Midbrain (tissue), 1 donor: ENCODE data around the gene BLOC1S5.
A peak's percentile ranks its signal among the peaks of the same experiment; 100 is the strongest.
"Not testable (repeated sequence)": the region's sequence is repeated elsewhere in the genome, so short reads cannot be mapped to it uniquely, and the experiment has no call there.

Source experiments
- DNase-seq: peaks from one replicate; lab custom pipeline; 2025; lab: John Stamatoyannopoulos, UW

The BLOC1S5 gene

DNA sequence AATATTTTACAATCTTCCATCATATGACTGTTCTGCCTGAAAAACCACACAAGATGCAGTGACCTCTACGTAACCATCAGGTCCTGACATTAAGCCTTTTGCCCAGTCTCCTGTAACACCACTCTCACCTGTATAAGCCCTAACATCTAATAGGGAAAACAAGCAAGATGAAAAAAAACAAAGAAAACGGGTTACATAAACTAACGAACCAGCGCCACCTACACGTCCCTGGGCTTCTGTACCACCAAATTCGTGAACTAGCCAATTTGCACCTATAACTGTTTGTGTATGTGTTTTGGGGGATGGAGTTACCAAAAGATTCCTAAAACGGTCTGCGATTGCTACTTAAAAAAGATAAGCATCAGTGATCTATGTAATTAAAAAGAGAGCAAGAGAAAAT lies 70.2 kb downstream of the BLOC1S5 start:
- DNase-seq: no peak

DNA sequence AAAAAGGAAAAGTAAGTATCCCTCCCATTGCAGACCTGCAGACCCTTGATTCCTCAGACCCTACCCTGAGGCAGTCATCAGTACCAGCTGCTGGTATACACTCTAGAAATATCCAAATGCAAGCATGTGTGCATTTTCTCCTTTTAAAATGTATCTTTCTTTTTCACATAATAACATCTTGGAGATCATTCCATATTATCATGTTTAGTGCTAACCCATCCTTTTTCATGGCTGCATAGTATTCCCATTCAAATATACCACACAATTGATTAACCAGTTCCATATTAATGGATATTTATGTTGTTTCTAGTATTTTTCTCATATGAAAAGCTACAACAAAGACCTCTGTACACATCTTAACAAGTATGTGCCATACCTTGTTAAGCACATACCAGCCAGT lies 70.8 kb downstream of the BLOC1S5 start:
- no peak for DNase-seq

DNA sequence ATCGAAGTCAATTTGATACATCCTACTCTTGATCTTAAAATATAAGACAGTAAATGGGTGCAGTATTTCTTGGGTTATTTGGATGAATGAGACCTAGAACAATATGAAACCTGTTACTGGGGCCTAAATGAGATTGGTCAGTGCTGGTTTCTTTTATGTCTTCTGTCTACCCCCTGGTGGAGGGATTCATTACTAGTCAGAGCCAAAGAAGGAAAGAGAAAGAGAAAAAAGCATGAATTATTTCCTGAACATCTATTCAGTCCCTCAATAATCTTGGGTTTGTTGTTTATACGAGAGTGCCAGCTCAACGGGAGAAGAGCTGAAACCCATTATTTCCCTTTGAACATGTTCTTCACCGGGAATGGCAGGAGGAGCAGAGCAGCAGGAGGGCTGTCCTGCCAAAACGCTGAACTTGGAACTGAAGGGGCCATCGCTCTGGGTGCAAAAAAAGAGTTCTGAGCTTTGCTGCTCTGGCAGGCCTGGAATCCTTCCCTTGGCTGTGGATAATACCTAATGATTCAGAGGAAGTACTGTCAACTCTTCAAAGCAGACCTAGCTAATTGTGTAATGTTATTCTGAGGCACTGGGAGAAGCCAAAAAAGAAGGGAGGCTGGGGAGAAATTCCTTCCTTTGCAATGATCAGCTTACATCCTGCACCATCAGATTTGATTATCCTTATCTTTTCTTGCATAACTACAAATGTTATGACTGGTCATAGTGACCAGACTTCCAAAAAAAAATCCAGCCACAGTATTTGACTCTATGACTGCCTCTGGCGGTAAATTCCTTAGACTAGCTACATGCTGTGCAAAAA lies 72.0 kb downstream of the BLOC1S5 start:
- DNase-seq: peak; percentile 42

DNA sequence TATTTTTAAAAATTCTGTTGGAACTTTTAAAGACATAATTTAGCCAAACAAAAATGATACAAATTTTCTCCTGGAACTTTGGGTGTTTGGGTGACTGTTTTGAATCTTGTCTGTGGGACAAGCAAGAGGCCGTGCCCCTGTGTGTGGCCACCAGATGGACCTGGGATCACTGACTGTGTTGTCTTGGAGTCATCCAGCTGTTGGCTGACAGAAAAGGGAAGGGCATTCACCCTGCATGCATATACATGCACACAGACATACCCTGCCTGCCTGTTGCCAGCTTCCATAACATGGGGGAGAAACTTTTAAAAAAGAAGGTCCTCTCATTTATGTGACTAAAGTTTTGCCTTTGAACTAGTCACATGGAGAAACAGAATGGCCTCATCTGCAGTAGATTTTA lies 72.7 kb downstream of the BLOC1S5 start:
- no peak for DNase-seq

DNA sequence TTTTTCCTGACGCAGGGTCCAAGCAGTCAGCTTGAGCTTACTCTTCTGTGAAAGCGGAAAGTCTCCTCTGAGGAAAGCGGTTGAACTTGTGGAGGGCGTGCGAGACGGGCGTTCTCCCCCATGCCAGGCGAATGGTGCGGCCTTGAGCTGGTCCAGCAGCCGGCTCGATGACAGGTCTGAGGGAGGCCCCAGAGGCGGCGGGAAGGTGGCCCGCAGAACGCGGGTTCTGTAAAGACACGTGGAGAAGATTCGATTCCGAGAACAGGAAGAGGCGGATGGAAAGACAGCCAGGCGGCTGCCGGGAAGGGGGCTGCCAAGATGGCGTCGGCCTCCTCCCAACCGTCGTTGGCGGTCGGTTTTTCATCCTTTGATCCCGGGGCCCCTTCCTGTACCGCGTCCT lies 78.0 kb downstream of the BLOC1S5 start:
- DNase-seq: no peak

DNA sequence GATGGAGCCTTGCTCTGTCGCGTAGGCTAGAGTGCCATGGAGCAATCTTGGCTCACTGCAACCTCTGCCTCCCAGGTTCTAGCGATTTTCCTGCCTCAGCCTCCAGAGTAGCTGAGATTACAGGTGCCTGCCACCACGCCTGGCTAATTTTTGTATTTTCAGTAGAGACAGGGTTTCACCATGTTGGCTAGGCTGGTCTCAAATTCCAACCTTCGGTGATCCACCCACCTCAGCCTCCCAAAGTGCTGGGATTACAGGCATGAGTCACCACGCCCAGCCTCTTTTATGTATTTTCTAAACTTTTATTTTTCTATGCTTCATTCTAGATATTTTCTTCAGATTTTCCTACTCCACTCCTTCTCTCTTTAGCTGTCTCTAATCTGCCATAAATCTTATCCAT lies 80.2 kb downstream of the BLOC1S5 start:
- DNase-seq: not testable (repeated sequence)

DNA sequence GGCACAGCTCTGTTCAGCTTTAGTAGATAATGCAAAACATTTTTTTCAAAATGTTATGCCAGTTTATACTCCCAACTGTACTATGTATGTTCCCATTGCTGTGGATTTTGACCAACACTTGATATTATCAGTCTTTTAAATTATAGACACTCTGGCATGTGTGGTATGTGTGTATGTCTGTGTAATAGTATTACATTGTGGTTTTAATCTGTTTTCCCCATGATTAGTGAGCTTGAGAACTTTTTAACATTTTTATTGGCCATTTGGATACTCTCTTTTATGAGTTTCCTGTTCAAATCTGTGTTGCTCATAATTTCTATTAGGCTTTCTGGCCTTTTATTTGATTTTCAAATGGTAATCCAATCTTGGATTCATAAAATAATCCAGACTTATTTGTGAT lies 84.4 kb downstream of the BLOC1S5 start:
- DNase-seq: no peak

DNA sequence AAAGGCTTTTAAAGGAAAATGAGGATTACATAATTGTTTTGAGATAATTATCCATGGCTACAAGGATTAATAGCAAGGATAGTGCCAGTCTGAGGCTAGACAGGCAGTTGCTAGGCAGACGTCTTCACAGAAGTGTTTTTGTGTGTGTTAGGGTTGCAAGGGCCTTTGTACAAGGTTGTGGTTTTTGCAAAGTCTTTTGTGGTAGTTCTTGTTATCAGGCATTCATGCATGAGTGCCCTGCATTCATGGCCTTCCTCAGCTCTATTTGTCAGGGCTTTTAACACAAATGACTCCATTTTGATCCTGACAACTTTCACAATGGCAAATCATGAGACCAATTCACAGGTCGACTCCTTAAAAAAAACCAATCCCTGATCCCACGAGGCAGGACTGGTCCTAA lies 85.5 kb downstream of the BLOC1S5 start:
- DNase-seq: no peak

DNA sequence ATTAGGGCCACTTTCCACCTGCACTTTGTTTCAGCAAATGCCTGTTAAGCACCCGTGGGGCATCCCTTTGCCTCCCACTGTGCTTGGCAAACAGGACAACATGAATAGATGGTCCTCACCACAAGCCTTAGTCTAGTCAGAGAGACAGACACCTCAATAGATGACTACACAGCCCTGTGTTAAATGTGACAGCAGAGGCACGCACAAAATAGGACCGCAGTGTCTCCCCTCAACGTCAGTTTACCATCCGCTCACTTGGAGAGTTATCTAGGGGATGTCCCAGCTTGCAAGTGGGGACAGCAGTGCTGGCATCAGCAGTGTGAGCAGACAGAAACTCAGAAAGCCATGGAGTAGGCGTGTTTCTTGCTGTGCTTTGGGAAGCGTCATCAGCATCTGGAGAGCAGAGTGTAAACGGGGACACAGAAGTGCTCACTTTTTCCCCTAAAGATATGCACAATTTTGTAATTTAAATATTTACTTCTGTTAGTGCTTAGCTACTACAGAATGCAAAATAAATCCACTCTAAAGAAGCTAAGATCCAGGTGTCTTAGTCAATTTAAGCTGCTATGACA lies 87.6 kb downstream of the BLOC1S5 start:
- no peak for DNase-seq

DNA sequence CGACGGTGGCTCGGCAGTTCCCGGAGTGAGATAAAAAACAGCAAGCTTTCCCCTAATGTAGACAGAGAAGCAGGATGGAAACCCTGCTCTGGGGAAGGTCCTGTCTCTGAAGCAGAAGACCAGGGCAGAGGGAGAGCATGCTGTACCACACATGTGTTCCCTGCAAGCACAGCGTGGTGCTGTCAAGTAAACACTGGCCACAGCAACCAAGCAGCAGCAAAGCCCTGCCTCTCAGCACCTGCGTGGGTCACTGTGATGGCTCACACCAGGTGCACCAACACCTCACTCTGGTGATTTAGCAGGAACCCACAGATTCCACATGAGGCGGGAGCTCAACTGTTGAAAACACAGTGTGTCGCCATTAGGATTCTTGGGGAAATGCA lies 88.4 kb downstream of the BLOC1S5 start:
- DNase-seq: peak; percentile 43

DNA sequence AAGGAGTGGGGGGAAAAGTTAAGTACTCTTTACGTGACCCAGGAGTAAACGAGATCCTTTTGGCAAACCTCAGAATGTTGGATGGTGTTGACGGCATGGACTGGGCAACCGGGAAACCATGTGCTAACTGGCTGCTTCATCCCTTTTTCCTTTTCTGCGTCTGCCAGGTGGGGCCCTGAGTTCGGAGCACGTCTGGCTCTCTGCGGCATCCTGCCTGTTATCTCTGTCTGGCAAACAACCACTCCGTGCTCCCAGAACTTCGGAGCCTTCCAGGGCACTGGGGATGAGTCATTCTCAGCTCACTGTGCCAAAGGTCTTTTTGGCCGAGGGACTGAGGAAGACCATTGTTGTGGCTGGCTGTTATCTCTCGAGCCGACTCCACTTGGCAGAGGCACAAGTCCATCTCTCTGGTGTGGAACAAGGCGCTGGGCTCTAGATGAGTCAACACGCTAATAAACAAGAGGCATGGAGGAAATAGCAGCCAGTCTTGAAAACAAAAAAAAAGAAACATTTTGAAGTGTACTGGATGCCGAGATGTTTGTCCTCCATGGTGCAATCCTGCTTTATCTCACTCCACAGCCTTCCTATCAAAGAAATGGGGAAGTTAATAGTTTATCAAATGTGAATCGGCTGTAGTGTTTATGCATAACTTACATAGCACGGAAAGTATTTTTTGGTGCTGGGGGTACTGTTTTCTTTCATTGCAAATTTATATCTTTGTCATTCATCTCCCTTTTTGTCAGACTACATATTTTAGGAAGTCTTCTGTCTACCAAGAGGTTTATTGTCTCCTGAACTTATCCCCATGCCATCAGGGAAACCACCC lies 89.0 kb downstream of the BLOC1S5 start:
- peak; percentile 84 for DNase-seq

DNA sequence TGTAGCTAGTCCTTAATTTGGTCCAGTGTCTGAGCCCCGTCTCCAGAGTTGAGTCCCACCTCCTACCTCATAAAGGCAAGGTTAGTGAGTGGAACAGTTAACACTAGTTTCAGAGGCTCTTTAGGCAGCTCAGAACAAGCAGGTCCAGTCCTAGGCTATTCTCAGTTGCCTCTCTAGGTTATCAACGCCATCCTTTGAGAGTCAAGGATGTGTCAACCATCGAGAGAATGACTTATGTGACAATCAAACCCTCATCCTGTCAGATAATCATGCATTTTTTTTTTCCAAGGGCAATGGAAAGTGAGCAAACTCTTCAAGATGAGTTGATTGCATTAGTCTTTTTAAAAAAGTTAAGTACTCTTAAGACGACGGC lies 89.6 kb downstream of the BLOC1S5 start:
- no peak for DNase-seq

DNA sequence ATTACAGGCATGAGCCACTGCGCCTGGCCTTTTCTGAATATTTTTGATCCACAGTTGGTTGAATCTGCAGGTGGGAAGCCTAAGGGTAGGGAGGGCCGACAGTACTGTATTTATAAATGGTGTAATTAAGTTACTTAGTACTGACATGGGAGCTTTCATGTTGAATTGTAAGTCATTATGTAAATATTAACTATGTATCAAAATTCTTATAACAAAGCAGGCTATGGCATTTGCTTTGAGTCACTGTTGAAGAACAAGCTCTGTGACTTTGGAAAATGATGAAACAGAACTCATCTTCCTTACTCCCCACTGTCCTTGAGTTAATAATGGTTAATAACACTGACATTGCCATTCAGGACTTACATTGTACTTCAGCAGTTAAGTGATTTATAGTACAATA lies 90.6 kb downstream of the BLOC1S5 start:
- no peak for DNase-seq

DNA sequence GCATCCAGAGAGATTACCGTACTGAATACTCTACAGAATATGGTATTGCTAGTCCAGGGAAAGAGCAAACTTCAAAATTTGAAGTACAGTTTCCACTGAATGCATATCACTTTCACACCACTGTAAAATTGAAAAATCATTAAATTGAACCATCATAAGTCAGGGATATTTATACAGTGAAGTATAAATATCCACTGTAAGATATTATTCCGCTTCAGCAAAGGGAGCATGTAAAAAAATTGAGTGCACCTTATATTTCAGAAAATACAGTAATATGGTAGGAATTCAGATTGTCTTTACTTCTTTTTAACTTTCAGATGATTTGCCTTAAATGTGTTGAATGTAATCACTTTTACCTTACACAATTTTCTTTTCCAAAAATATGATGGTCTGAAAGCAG lies 92.7 kb downstream of the BLOC1S5 start:
- DNase-seq: no peak

DNA sequence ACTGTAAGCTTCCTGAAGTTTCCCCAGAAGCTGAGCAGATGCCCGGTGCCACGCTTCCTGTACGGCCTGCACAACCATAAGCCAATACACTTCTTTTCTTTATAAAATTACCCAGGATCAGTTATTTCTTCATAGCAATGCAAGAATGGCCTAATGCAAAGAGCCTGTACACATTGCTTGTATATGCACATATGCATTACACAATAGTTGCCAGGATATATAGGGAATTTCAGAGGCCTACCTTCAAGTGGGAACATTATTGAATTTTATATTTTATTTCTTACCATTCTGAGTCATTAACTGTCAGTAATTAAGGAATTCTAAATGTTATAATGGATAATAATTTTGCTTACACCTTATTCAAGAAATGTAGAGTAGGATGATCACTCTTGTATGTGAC lies 93.6 kb downstream of the BLOC1S5 start:
- no peak for DNase-seq
